Measurements from ENCODE around the gene KAZN. TPM values are rescaled to one million over a fixed set of nuclear protein-coding genes. Genes with fewer than 3 reads are reported as not detected.

KAZN gene
- polyA plus RNA-seq, 1 of the 3 experiments (the other 2 are of a cell fraction) = 6.8 TPM

DNA sequence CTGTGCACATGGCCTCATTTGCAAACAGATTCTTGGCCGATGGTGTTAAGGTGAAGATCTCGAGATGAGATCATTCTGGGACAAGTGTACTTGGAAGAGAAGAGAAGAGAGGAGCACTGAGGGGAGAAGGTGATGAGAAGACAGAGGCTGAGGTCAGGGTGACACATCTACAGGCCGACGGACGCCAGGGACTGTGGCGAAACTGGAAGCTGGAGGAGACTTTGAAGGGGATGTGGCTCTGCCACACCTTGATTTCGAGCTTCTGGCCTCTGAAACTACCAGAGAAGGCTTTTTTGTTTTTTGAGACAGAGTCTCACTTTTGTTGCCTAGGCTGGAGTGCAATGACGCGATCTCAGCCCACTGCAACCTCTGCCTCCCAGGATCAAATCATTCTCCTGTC lies 417.5 kb downstream of the KAZN start:
- CTCF ChIA-PET = interaction anchor here (2.5 kb wide), 1 partner anchor 11 kb away, joined by 11 read pairs; no protein-coding TSS in a partner anchor
- no peaks in the 10 kb centered on the region for H3K36me3 ChIP-seq (replicated peaks in 1 of 2; ENCODE audit: control insufficient read depth in 1 of 2, insufficient read depth in 2 of 2, low read length in 1 of 2)
- no peaks in the 10 kb centered on the region for H3K9me3 ChIP-seq
- no peaks in the 10 kb centered on the region for H3K9me2 ChIP-seq
- 0 out of 2 replicates have a peak, but pooled peaks cover 2% of the 10 kb centered on the region for H4K20me1 ChIP-seq (ENCODE audit: insufficient read depth)
- no peaks in the 10 kb centered on the region; a peak in 1 of 4 replicates for H3K4me1 ChIP-seq (ENCODE audit: control insufficient read depth in 1 of 2, insufficient read depth in 2 of 2, low read depth in 1 of 2, low read length in 1 of 2)
- no peak overlapping the region for H3K4me2 ChIP-seq
- H3K79me2 ChIP-seq (ENCODE audit: insufficient read depth) = peaks cover 8% of the 10 kb centered on the region; the same call in 1 of the 2 replicates
- no peak for DNase-seq
- no peak overlapping the region for H3K4me3 ChIP-seq (ENCODE audit: low read depth in 2 of 2, low read length in 1 of 2)
- H2AFZ ChIP-seq (ENCODE audit: low read depth) = no peak overlapping the region
- 93% methylated on average over 9 of the region's 9 CpGs for WGBS (ENCODE audit: low lambda C conversion rate)
- POLR2A ChIA-PET = no interaction called here
- no peaks in the 10 kb centered on the region for H3K27me3 ChIP-seq (ENCODE audit: insufficient read depth)
- no peaks in the 10 kb centered on the region for H3F3A ChIP-seq (replicated peaks; ENCODE audit: insufficient read depth)
- no peak for TF ChIP-seq RAD21 (IDR thresholded peaks at IDR 0.05; ENCODE audit: low read length)
- no peak overlapping the region for H3K9ac ChIP-seq
- H3K27ac ChIP-seq (ENCODE audit: low read depth in 2 of 2, low read length in 1 of 2) = no peak overlapping the region

DNA sequence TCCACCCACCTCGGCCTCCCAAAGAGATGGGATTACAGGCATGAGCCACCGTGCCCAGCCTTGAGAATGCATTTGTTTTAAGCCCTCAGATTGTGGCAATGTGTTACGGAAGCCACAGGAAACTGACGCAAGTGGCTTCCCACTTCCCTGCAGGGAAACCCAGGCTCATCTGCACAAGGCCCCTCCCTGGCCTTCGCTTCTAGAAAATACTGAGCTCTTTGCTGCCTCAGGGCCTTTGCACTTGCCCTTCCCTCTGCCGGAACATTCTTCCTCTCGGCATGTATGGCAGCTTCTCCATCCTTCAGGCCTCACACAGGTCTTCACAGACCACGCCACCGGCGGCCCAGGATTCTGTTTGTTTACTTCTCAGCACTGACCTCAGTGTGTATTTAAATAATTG lies 418.0 kb downstream of the KAZN start:
- ChIA-PET POLR2A (no interaction called here), CTCF (interaction anchor here (2.5 kb wide), 1 partner anchor 11 kb away, joined by 11 read pairs; no protein-coding TSS in a partner anchor)
- Histone ChIP-seq H3K9me2 (no peaks in the 10 kb centered on the region), H3K4me3 (ENCODE audit: low read depth in 2 of 2, low read length in 1 of 2) (no peak overlapping the region), H3F3A (replicated peaks; ENCODE audit: insufficient read depth) (no peaks in the 10 kb centered on the region), H3K9ac (no peak overlapping the region), H3K79me2 (ENCODE audit: insufficient read depth) (peaks cover 4% of the 10 kb centered on the region; the same call in 1 of the 2 replicates), H3K27ac (ENCODE audit: low read depth in 2 of 2, low read length in 1 of 2) (no peak overlapping the region), H3K9me3 (no peaks in the 10 kb centered on the region), H3K4me1 (ENCODE audit: control insufficient read depth in 1 of 2, insufficient read depth in 2 of 2, low read depth in 1 of 2, low read length in 1 of 2) (no peaks in the 10 kb centered on the region; a peak in 1 of 4 replicates), H2AFZ (ENCODE audit: low read depth) (no peak overlapping the region), H4K20me1 (ENCODE audit: insufficient read depth) (0 out of 2 replicates have a peak, but pooled peaks cover 2% of the 10 kb centered on the region), H3K4me2 (no peak overlapping the region), H3K36me3 (replicated peaks in 1 of 2; ENCODE audit: control insufficient read depth in 1 of 2, insufficient read depth in 2 of 2, low read length in 1 of 2) (no peaks in the 10 kb centered on the region), H3K27me3 (ENCODE audit: insufficient read depth) (no peaks in the 10 kb centered on the region)
- TF ChIP-seq TAF1 (IDR thresholded peaks at IDR 0.05; ENCODE audit: borderline replicate concordance, low read depth, low read length) = no peak
- TF ChIP-seq, protein P1, sequence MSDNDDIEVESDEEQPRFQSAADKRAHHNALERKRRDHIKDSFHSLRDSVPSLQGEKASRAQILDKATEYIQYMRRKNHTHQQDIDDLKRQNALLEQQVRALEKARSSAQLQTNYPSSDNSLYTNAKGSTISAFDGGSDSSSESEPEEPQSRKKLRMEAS (IDR thresholded peaks at IDR 0.05; ENCODE audit: low read depth) = no peak
- DNase-seq = no peak
- 98% methylated on average over 10 of the region's 10 CpGs for WGBS (ENCODE audit: low lambda C conversion rate)

DNA sequence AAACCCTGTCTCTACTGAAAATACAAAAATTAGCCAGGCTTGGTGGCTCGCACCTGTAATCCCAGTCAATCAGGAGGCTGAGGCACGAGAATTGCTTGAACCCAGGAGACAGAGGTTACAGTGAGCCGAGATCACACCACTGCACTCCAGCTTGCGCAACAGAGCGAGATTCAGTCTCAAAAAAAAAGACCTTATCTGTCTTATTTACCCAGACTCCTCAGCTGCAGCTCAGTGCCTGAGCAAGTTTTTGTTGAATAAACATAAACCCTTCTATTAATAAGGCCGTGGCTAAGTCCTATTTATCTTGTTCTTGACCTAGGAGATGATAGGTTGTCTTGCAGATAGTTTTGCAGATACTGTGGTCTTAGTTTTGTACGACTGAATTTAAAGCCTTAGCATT lies 418.6 kb downstream of the KAZN start:
- Histone ChIP-seq H3F3A (replicated peaks; ENCODE audit: insufficient read depth) (no peaks in the 10 kb centered on the region), H2AFZ (ENCODE audit: low read depth) (no peak overlapping the region), H3K4me2 (no peak overlapping the region), H4K20me1 (ENCODE audit: insufficient read depth) (0 out of 2 replicates have a peak, but pooled peaks cover 2% of the 10 kb centered on the region), H3K36me3 (replicated peaks in 1 of 2; ENCODE audit: control insufficient read depth in 1 of 2, insufficient read depth in 2 of 2, low read length in 1 of 2) (no peaks in the 10 kb centered on the region), H3K9me2 (no peaks in the 10 kb centered on the region), H3K27ac (ENCODE audit: low read depth in 2 of 2, low read length in 1 of 2) (no peak overlapping the region), H3K9ac (no peak overlapping the region), H3K79me2 (ENCODE audit: insufficient read depth) (peaks cover 4% of the 10 kb centered on the region; the same call in 1 of the 2 replicates), H3K4me1 (ENCODE audit: control insufficient read depth in 1 of 2, insufficient read depth in 2 of 2, low read depth in 1 of 2, low read length in 1 of 2) (no peaks in the 10 kb centered on the region; a peak in 1 of 4 replicates), H3K4me3 (ENCODE audit: low read depth in 2 of 2, low read length in 1 of 2) (no peak overlapping the region), H3K27me3 (ENCODE audit: insufficient read depth) (no peaks in the 10 kb centered on the region), H3K9me3 (no peaks in the 10 kb centered on the region)
- WGBS (ENCODE audit: low lambda C conversion rate) = 93% methylated on average over 7 of the region's 7 CpGs
- no peak for DNase-seq
- ChIA-PET POLR2A (no interaction called here), CTCF (interaction anchor here (1.0 to 2.5 kb wide), 3 partner anchors 10 to 102 kb away, joined by 3 to 11 read pairs (median 4); no protein-coding TSS in a partner anchor)
- TF ChIP-seq, protein P2, sequence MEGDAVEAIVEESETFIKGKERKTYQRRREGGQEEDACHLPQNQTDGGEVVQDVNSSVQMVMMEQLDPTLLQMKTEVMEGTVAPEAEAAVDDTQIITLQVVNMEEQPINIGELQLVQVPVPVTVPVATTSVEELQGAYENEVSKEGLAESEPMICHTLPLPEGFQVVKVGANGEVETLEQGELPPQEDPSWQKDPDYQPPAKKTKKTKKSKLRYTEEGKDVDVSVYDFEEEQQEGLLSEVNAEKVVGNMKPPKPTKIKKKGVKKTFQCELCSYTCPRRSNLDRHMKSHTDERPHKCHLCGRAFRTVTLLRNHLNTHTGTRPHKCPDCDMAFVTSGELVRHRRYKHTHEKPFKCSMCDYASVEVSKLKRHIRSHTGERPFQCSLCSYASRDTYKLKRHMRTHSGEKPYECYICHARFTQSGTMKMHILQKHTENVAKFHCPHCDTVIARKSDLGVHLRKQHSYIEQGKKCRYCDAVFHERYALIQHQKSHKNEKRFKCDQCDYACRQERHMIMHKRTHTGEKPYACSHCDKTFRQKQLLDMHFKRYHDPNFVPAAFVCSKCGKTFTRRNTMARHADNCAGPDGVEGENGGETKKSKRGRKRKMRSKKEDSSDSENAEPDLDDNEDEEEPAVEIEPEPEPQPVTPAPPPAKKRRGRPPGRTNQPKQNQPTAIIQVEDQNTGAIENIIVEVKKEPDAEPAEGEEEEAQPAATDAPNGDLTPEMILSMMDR (IDR thresholded peaks at IDR 0.05) = no peak
- TF ChIP-seq, protein P3, sequence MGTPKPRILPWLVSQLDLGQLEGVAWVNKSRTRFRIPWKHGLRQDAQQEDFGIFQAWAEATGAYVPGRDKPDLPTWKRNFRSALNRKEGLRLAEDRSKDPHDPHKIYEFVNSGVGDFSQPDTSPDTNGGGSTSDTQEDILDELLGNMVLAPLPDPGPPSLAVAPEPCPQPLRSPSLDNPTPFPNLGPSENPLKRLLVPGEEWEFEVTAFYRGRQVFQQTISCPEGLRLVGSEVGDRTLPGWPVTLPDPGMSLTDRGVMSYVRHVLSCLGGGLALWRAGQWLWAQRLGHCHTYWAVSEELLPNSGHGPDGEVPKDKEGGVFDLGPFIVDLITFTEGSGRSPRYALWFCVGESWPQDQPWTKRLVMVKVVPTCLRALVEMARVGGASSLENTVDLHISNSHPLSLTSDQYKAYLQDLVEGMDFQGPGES (IDR thresholded peaks at IDR 0.05; ENCODE audit: low read depth, low read length) = no peak
- TF ChIP-seq, protein P4, sequence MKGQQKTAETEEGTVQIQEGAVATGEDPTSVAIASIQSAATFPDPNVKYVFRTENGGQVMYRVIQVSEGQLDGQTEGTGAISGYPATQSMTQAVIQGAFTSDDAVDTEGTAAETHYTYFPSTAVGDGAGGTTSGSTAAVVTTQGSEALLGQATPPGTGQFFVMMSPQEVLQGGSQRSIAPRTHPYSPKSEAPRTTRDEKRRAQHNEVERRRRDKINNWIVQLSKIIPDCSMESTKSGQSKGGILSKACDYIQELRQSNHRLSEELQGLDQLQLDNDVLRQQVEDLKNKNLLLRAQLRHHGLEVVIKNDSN (IDR thresholded peaks at IDR 0.05; ENCODE audit: borderline replicate concordance, low read depth) = no peak
- TF ChIP-seq GATA2 (CRISPR knock-in tag; IDR thresholded peaks at IDR 0.05) = no peak
- TF ChIP-seq RCOR1 (IDR thresholded peaks at IDR 0.05; ENCODE audit: low read length) = no peak
- TF ChIP-seq EP300 (IDR thresholded peaks at IDR 0.05; ENCODE audit: borderline replicate concordance in 1 of 2, low read depth in 1 of 2, low read length in 1 of 2) = no peak
- no peak for TF ChIP-seq GABPA (IDR thresholded peaks at IDR 0.05; ENCODE audit: low read depth)
- no peak for TF ChIP-seq TAF1 (IDR thresholded peaks at IDR 0.05; ENCODE audit: borderline replicate concordance, low read depth, low read length)
- TF ChIP-seq, protein P5, sequence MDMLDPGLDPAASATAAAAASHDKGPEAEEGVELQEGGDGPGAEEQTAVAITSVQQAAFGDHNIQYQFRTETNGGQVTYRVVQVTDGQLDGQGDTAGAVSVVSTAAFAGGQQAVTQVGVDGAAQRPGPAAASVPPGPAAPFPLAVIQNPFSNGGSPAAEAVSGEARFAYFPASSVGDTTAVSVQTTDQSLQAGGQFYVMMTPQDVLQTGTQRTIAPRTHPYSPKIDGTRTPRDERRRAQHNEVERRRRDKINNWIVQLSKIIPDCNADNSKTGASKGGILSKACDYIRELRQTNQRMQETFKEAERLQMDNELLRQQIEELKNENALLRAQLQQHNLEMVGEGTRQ (IDR thresholded peaks at IDR 0.05; ENCODE audit: borderline replicate concordance, low read depth, low read length) = no peak
- TF ChIP-seq, protein P6, sequence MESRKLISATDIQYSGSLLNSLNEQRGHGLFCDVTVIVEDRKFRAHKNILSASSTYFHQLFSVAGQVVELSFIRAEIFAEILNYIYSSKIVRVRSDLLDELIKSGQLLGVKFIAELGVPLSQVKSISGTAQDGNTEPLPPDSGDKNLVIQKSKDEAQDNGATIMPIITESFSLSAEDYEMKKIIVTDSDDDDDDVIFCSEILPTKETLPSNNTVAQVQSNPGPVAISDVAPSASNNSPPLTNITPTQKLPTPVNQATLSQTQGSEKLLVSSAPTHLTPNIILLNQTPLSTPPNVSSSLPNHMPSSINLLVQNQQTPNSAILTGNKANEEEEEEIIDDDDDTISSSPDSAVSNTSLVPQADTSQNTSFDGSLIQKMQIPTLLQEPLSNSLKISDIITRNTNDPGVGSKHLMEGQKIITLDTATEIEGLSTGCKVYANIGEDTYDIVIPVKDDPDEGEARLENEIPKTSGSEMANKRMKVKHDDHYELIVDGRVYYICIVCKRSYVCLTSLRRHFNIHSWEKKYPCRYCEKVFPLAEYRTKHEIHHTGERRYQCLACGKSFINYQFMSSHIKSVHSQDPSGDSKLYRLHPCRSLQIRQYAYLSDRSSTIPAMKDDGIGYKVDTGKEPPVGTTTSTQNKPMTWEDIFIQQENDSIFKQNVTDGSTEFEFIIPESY (IDR thresholded peaks at IDR 0.05; ENCODE audit: borderline replicate concordance, low read depth) = no peak
